T-cell (primary cell): ENCODE measurements around the gene PPHLN1. TPM values are rescaled to one million over a fixed set of nuclear protein-coding genes. Genes with fewer than 3 reads are reported as not detected.
"Not testable (repeated sequence)": the region's sequence is repeated elsewhere in the genome, so short reads cannot be mapped to it uniquely, and the experiment has no call there.

ENCODE experiments used
- ATAC-seq, 4 experiments: fragments of 200-7000 bp in 3 of 4; fragments of 150-1000 bp in 1 of 4; cut with Tn5 transposase; replicated peaks in 1 of 4; 1 replicate in 3 of 4; 2 replicates in 1 of 4; pipeline ENCODE4 v1.10.0; 2021; ENCODE audit warnings: moderate library complexity in 3 of 4, mild to moderate bottlenecking in 2 of 4, moderate number of reproducible peaks in 1 of 4
- CTCF ChIA-PET, 2 donors: fragments of 300-600 bp; sonication (Branson Sonifier 250); formaldehyde crosslinking; loops; one replicate each; lab custom pipeline; 2022; ENCODE audit warnings: antibody characterized with exemption in 2 of 2; lab: Charles Lee
- POLR2A ChIA-PET, 2 donors: fragments of 300-600 bp; sonication (Branson Sonifier 250); formaldehyde crosslinking; loops; one replicate each; lab custom pipeline; 2022; ENCODE audit warnings: antibody characterized with exemption in 2 of 2; lab: Charles Lee
- DNase-seq, 35 experiments: peaks; one replicate each; pipeline versions ENCODE4 v3.0.0 to v3.0.0-alpha.2; 2013 to 2023
- H3K27ac ChIP-seq: one replicate; pipeline ENCODE4 v1.5.1; 2013; ENCODE audit warnings: low read length
- H3K27me3 ChIP-seq, 2 experiments: replicated peaks in 1 of 2; 1 replicate in 1 of 2; 2 replicates in 1 of 2; pipeline versions ENCODE4 v1.6.1 to v1.7.0; 2013; ENCODE audit warnings: low read length in 1 of 2, mixed read lengths in 1 of 2; ENCODE audit not compliant: control insufficient read depth in 2 of 2, insufficient read depth in 2 of 2; ENCODE audit errors: extremely low read depth in 1 of 2
- H3K36me3 ChIP-seq, 2 donors: 1 replicate in 1 of 2; 2 replicates in 1 of 2; pipeline versions ENCODE4 v1.6.1 to v1.7.0; 2013; ENCODE audit warnings: low read length in 1 of 2; ENCODE audit not compliant: control insufficient read depth in 2 of 2, insufficient read depth in 1 of 2; ENCODE audit errors: extremely low read depth in 1 of 2
- H3K4me1 ChIP-seq, 2 experiments: 1 replicate in 1 of 2; 2 replicates in 1 of 2; pipeline versions ENCODE4 v1.6.1 to v1.7.0; 2013; ENCODE audit warnings: low read length in 2 of 2, mixed read lengths in 1 of 2; ENCODE audit not compliant: insufficient read depth in 2 of 2, control insufficient read depth in 1 of 2; ENCODE audit errors: extremely low read depth in 1 of 2
- H3K4me3 ChIP-seq, 2 donors: 1 replicate in 1 of 2; 2 replicates in 1 of 2; pipeline versions ENCODE4 v1.5.1 to v1.7.0; 2013; ENCODE audit warnings: mild to moderate bottlenecking in 2 of 2, low read length in 1 of 2, moderate library complexity in 1 of 2; ENCODE audit not compliant: control insufficient read depth in 1 of 2; ENCODE audit errors: extremely low read depth in 1 of 2
- H3K9me3 ChIP-seq: 2 replicates; pipeline ENCODE4 v1.7.0; 2013
- H3K27ac Mint-ChIP-seq, 2 donors: one replicate each; pipeline ENCODE4 v1.8.0; 2020 to 2021; ENCODE audit warnings: mild to moderate bottlenecking in 2 of 2, mixed read lengths in 2 of 2
- H3K27me3 Mint-ChIP-seq, 2 donors: one replicate each; pipeline ENCODE4 v1.8.0; 2021 to 2022; ENCODE audit warnings: mixed read lengths in 2 of 2
- H3K36me3 Mint-ChIP-seq: one replicate; pipeline ENCODE4 v1.8.0; 2021; ENCODE audit warnings: mixed read lengths
- H3K4me1 Mint-ChIP-seq, 3 donors: one replicate each; pipeline ENCODE4 v1.8.0; 2020 to 2022; ENCODE audit warnings: mixed read lengths in 3 of 3, mild to moderate bottlenecking in 1 of 3
- H3K4me3 Mint-ChIP-seq, 3 donors: one replicate each; pipeline ENCODE4 v1.8.0; 2020 to 2022; ENCODE audit warnings: mild to moderate bottlenecking in 3 of 3, mixed read lengths in 3 of 3, moderate library complexity in 3 of 3
- H3K9me3 Mint-ChIP-seq, 3 donors: one replicate each; pipeline ENCODE4 v1.8.0; 2020 to 2022; ENCODE audit warnings: mixed read lengths in 3 of 3
- whole genome bisulfite sequencing: methylation state at CpG from one replicate; pipeline ENCODE4 v1.1.5; 2013; ENCODE audit warnings: missing lambda C conversion rate; ENCODE audit not compliant: insufficient coverage; 5-methylcytosine and 5-hydroxymethylcytosine counted together
- total RNA-seq, 35 experiments: library from RNA in 6 of 35; stranded (reverse) in 6 of 35; fragments of 120-200 nt in 1 of 35; gene quantifications; one replicate each; pipeline versions ENCODE4 v1.2.1 to v1.2.4 and lab custom pipeline; 2013 to 2026

PPHLN1 gene
- total RNA-seq, 5 donors from 2014 or later (not counting 1 experiment from before 2014, with no cell fraction given) = 70.8 to 98.9 (median 80.8) TPM

- ATAC-seq, H3K36me3 Mint-ChIP-seq, H3K9me3 ChIP-seq, CTCF ChIA-PET, POLR2A ChIA-PET, H3K27me3 Mint-ChIP-seq, H3K4me1 ChIP-seq, H3K4me3 Mint-ChIP-seq, DNase-seq, H3K27ac Mint-ChIP-seq, H3K4me3 ChIP-seq, H3K27ac ChIP-seq, H3K27me3 ChIP-seq, H3K9me3 Mint-ChIP-seq: not testable (repeated sequence)
- peaks cover 0 to 16% of the 10 kb centered on the region in 2 donors for H3K36me3 ChIP-seq
- peaks cover 7 to 22% (median 16%) of the 10 kb centered on the region in 3 donors for H3K4me1 Mint-ChIP-seq
- 96% methylated on average over 9 of the region's 34 CpGs for WGBS
Observed at GRCh38 chr12:42350021-42350407, 24.0 kb downstream of the PPHLN1 start.

GRCh38 chr12:42356344-42356743 is 30.4 kb downstream of the PPHLN1 start:
- Histone ChIP-seq H3K4me3 (no peak overlapping the region), H3K4me1 (no peaks in the 10 kb centered on the region), H3K27ac (no peak overlapping the region), H3K27me3 (no peaks in the 10 kb centered on the region), H3K36me3 (peaks cover 0 to 41% of the 10 kb centered on the region in 2 donors), H3K9me3 (no peaks in the 10 kb centered on the region)
- no peak for ATAC-seq
- CTCF ChIA-PET = interaction anchor here in 1 of 2 donors (0.7 kb wide), 1 partner anchor 11 kb away, joined by 3 read pairs; no protein-coding TSS in a partner anchor
- POLR2A ChIA-PET = no interaction called here
- no peaks in the 10 kb centered on the region for H3K27me3 Mint-ChIP-seq
- DNase-seq = no peak
- H3K4me3 Mint-ChIP-seq = no peak overlapping the region
- no peaks in the 10 kb centered on the region for H3K9me3 Mint-ChIP-seq
- no CpG with 5 or more reads among the region's 2 CpGs for WGBS
- peaks cover 30% of the 10 kb centered on the region for H3K36me3 Mint-ChIP-seq
- no peak overlapping the region for H3K27ac Mint-ChIP-seq
- H3K4me1 Mint-ChIP-seq = peaks cover 20 to 21% (median 20%) of the 10 kb centered on the region in 3 donors

- CTCF ChIA-PET = interaction anchor here (0.6 to 1.2 kb wide), 7 partner anchors 10 to 1408 kb away, joined by 3 to 6 read pairs (median 4); no protein-coding TSS in a partner anchor
- Mint-ChIP-seq H3K4me3 (no peak overlapping the region), H3K4me1 (peaks cover 29 to 45% (median 44%) of the 10 kb centered on the region in 3 donors), H3K36me3 (peaks cover 38% of the 10 kb centered on the region), H3K9me3 (no peaks in the 10 kb centered on the region), H3K27me3 (no peaks in the 10 kb centered on the region), H3K27ac (no peak overlapping the region)
- POLR2A ChIA-PET = no interaction called here
- Histone ChIP-seq H3K27ac (no peak overlapping the region), H3K9me3 (no peaks in the 10 kb centered on the region), H3K4me3 (no peak overlapping the region), H3K4me1 (no peaks in the 10 kb centered on the region), H3K36me3 (peaks cover 0 to 18% of the 10 kb centered on the region in 2 donors), H3K27me3 (no peaks in the 10 kb centered on the region)
- DNase-seq = no peak
- no peak for ATAC-seq
- WGBS = no CpG with 5 or more reads among the region's 6 CpGs
Observed at GRCh38 chr12:42360747-42361403, 34.9 kb downstream of the PPHLN1 start.

- Histone ChIP-seq H3K27me3 (no peaks in the 10 kb centered on the region), H3K36me3 (peaks cover 0 to 10% of the 10 kb centered on the region in 2 donors), H3K4me3 (no peak overlapping the region), H3K4me1 (no peaks in the 10 kb centered on the region), H3K9me3 (no peaks in the 10 kb centered on the region), H3K27ac (no peak overlapping the region)
- ChIA-PET CTCF (no interaction called here), POLR2A (no interaction called here)
- no peaks in the 10 kb centered on the region for H3K9me3 Mint-ChIP-seq
- DNase-seq (no peak), ATAC-seq (no peak)
- peaks cover 33% of the 10 kb centered on the region for H3K36me3 Mint-ChIP-seq
- H3K27me3 Mint-ChIP-seq = no peaks in the 10 kb centered on the region
- no peak overlapping the region for H3K4me3 Mint-ChIP-seq
- peaks cover 27 to 45% (median 43%) of the 10 kb centered on the region in 3 donors for H3K4me1 Mint-ChIP-seq
- WGBS = 100% methylated on average over 1 of the region's 4 CpGs
- peak overlapping the region in 1 of 2 donors; percentile 5 for H3K27ac Mint-ChIP-seq
Observed at GRCh38 chr12:42361909-42362646, 36.1 kb downstream of the PPHLN1 start.

- ChIA-PET POLR2A (no interaction called here), CTCF (interaction anchor here in 1 of 2 donors (1.0 kb wide), 1 partner anchor 9 kb away, joined by 5 read pairs; no protein-coding TSS in a partner anchor)
- peaks cover 28% of the 10 kb centered on the region for H3K36me3 Mint-ChIP-seq
- H3K4me1 Mint-ChIP-seq = peaks cover 25 to 45% (median 41%) of the 10 kb centered on the region in 3 donors
- peaks cover 0 to 7% of the 10 kb centered on the region in 2 donors for H3K36me3 ChIP-seq
- no peaks in the 10 kb centered on the region for H3K4me1 ChIP-seq
- no peak overlapping the region for H3K4me3 Mint-ChIP-seq
- DNase-seq (no peak), ATAC-seq (no peak)
- no peak overlapping the region for H3K27ac ChIP-seq
- no peaks in the 10 kb centered on the region for H3K9me3 Mint-ChIP-seq
- no peak overlapping the region for H3K4me3 ChIP-seq
- no peaks in the 10 kb centered on the region for H3K27me3 ChIP-seq
- H3K9me3 ChIP-seq = no peaks in the 10 kb centered on the region
- peak overlapping the region in 1 of 2 donors; percentile 79 for H3K27ac Mint-ChIP-seq
- no peaks in the 10 kb centered on the region for H3K27me3 Mint-ChIP-seq
Observed at GRCh38 chr12:42362647-42363260, 36.8 kb downstream of the PPHLN1 start.

GRCh38 chr12:42364692-42365091 is 38.7 kb downstream of the PPHLN1 start:
- Mint-ChIP-seq H3K27me3 (no peaks in the 10 kb centered on the region), H3K4me1 (peaks cover 20 to 44% (median 36%) of the 10 kb centered on the region in 3 donors), H3K4me3 (no peak overlapping the region), H3K36me3 (peaks cover 22% of the 10 kb centered on the region), H3K9me3 (no peaks in the 10 kb centered on the region), H3K27ac (no peak overlapping the region)
- H3K4me3 ChIP-seq = no peak overlapping the region
- DNase-seq = no peak
- H3K36me3 ChIP-seq = peaks cover 0 to 2% of the 10 kb centered on the region in 2 donors
- H3K27ac ChIP-seq = no peak overlapping the region
- H3K4me1 ChIP-seq = no peaks in the 10 kb centered on the region
- POLR2A ChIA-PET = no interaction called here
- CTCF ChIA-PET = no interaction called here
- H3K27me3 ChIP-seq = no peaks in the 10 kb centered on the region
- 94% methylated on average over 3 of the region's 9 CpGs for WGBS
- H3K9me3 ChIP-seq = no peaks in the 10 kb centered on the region
- ATAC-seq = no peak
